Vagina (tissue), 2 donors: Measurements from ENCODE around the gene ECT2. TPM values are rescaled to one million over a fixed set of nuclear protein-coding genes. Genes with fewer than 3 reads are reported as not detected.
A peak's percentile ranks its signal among the peaks of the same experiment; 100 is the strongest.
"Not testable (repeated sequence)": the region's sequence is repeated elsewhere in the genome, so short reads cannot be mapped to it uniquely, and the experiment has no call there.

Experiments
- DNase-seq, 2 donors: peaks; one replicate each; pipeline ENCODE4 v3.0.0-alpha.2; 2017; ENCODE audit errors: extremely low spot score in 2 of 2
- H3K27ac ChIP-seq: fragments of 200-600 bp; sonication (generic); one replicate; pipeline ENCODE4 v1.5.1; 2019
- H3K27me3 ChIP-seq: fragments of 200-600 bp; sonication (generic); one replicate; pipeline ENCODE4 v1.5.1; 2019
- H3K36me3 ChIP-seq, 2 donors: fragments of 200-600 bp; sonication (generic); one replicate each; pipeline ENCODE4 v1.5.1; 2017 to 2019
- H3K4me1 ChIP-seq: fragments of 200-600 bp; sonication (generic); one replicate; pipeline ENCODE4 v1.5.1; 2019
- H3K4me3 ChIP-seq, 2 donors: fragments of 200-600 bp; sonication (generic); 1 replicate in 1 of 2; 2 replicates in 1 of 2; pipeline ENCODE4 v1.5.1; 2016 to 2019
- H3K9me3 ChIP-seq: fragments of 200-600 bp; sonication (generic); one replicate; pipeline ENCODE4 v1.5.1; 2019
- POLR2A ChIP-seq, 2 donors: fragments of 450-650 bp; IDR thresholded peaks; one replicate each; pipeline ENCODE4 v1.6.1; 2017; ENCODE audit warnings: antibody characterized with exemption in 2 of 2, mild to moderate bottlenecking in 2 of 2, moderate library complexity in 2 of 2
- POLR2AphosphoS5 ChIP-seq, 2 donors: sonication (generic); formaldehyde crosslinking; IDR thresholded peaks; one replicate each; pipeline ENCODE4 v1.9.0; 2017; ENCODE audit warnings: antibody characterized with exemption in 2 of 2, mild to moderate bottlenecking in 2 of 2, low read depth in 1 of 2; ENCODE audit not compliant: insufficient read depth in 1 of 2
- intact Hi-C: fragments of 100-400 bp; cut with DNase I; formaldehyde crosslinking; loops from one replicate; pipeline ENCODE4 v1.15.1; 2023
- total RNA-seq: library from RNA; depleted of rRNA; stranded (reverse); fragments of >200 nt; gene quantifications from one replicate; pipeline ENCODE4 v1.2.3, GENCODE V29; 2016
- TF ChIP-seq, protein P1 (sequence below), 3 experiments: fragments of 450-650 bp in 2 of 3; fragments of 200-600 bp in 1 of 3; sonication (generic) in 1 of 3; IDR thresholded peaks; one replicate each; pipeline ENCODE4 v1.5.1; 2017 to 2019; ENCODE audit warnings: antibody characterized with exemption in 3 of 3, mild to moderate bottlenecking in 2 of 3, moderate library complexity in 2 of 3

The ECT2 gene
- total RNA-seq, 1 donor from 2014 or later, result 6.4 TPM

GRCh38 chr3:172751175-172751704 is 714 bp downstream of the ECT2 start:
- DNase-seq, result no peak
- Histone ChIP-seq H3K9me3 (no peaks in the 10 kb centered on the region), H3K27ac (peak overlapping the region; percentile 68), H3K36me3 (no peaks in the 10 kb centered on the region), H3K27me3 (no peaks in the 10 kb centered on the region), H3K4me1 (peaks cover 19% of the 10 kb centered on the region), H3K4me3 (peak overlapping the region; percentile 65 to 76)
- no peak for TF ChIP-seq POLR2A (IDR thresholded peaks at IDR 0.05)
- TF ChIP-seq, protein P1, sequence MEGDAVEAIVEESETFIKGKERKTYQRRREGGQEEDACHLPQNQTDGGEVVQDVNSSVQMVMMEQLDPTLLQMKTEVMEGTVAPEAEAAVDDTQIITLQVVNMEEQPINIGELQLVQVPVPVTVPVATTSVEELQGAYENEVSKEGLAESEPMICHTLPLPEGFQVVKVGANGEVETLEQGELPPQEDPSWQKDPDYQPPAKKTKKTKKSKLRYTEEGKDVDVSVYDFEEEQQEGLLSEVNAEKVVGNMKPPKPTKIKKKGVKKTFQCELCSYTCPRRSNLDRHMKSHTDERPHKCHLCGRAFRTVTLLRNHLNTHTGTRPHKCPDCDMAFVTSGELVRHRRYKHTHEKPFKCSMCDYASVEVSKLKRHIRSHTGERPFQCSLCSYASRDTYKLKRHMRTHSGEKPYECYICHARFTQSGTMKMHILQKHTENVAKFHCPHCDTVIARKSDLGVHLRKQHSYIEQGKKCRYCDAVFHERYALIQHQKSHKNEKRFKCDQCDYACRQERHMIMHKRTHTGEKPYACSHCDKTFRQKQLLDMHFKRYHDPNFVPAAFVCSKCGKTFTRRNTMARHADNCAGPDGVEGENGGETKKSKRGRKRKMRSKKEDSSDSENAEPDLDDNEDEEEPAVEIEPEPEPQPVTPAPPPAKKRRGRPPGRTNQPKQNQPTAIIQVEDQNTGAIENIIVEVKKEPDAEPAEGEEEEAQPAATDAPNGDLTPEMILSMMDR (IDR thresholded peaks at IDR 0.05), result no peak
- intact Hi-C loops, result no loop called here

- Histone ChIP-seq H3K9me3 (no peaks in the 10 kb centered on the region), H3K36me3 (no peaks in the 10 kb centered on the region), H3K4me3 (no peak overlapping the region), H3K4me1 (peaks cover 19% of the 10 kb centered on the region), H3K27me3 (no peaks in the 10 kb centered on the region), H3K27ac (no peak overlapping the region)
- DNase-seq, result no peak
- intact Hi-C loops, result no loop called here
- TF ChIP-seq POLR2AphosphoS5 (IDR thresholded peaks at IDR 0.05; ENCODE audit: insufficient read depth in 1 of 2, low read depth in 1 of 2) (no peak), POLR2A (IDR thresholded peaks at IDR 0.05) (no peak)
- TF ChIP-seq, protein P1 (IDR thresholded peaks at IDR 0.05), result no peak
Observed at GRCh38 chr3:172752651-172753050, 2.1 kb downstream of the ECT2 start.

DNA sequence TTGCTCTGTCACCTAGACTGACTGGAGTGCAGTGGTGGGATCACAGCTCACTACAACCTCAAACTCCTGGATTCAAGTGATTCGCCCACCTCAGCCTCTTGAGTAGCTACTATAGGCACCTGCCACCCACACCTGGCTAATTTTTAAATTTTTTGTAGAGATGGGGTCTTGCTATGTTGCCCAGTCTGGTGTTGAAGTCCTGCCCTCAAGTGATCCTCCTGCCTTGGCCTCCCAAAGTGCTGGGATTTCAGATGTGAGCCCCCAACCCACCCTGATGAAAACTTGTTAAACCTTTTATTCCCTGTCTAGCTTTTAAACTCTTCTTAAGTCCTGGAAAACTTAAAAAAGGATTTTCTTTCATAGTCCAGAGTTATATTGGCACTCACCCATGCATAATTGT is 2.6 kb downstream of the ECT2 start:
- intact Hi-C loops, result no loop called here
- TF ChIP-seq POLR2A (IDR thresholded peaks at IDR 0.05) (no peak), POLR2AphosphoS5 (IDR thresholded peaks at IDR 0.05; ENCODE audit: insufficient read depth in 1 of 2, low read depth in 1 of 2) (no peak)
- TF ChIP-seq, protein P1 (IDR thresholded peaks at IDR 0.05), result no peak
- Histone ChIP-seq H3K27ac (no peak overlapping the region), H3K36me3 (no peaks in the 10 kb centered on the region), H3K9me3 (no peaks in the 10 kb centered on the region), H3K4me3 (no peak overlapping the region), H3K4me1 (peaks cover 19% of the 10 kb centered on the region), H3K27me3 (no peaks in the 10 kb centered on the region)
- DNase-seq, result no peak

DNA sequence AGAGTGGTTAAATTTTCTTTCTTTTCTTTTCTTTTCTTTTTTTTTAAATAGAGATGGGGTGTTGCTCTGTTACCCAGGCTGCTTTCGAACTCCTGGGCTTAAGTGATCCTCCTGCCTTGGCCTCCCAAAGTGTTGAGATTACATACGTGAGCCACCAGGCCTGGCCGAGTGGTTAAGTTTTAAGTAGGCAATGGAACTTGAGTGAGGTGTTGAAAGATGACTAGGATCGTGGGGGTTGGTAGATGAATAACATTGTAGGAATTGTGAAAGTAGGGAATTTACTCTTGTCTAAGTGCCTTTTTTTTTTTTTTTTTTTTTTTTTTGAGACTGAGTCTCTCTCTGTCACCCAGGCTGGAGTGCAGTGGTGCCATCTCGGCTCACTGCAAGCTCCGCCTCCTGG is 9.9 kb downstream of the ECT2 start:
- H3K27me3 ChIP-seq, DNase-seq, H3K27ac ChIP-seq, H3K4me1 ChIP-seq, H3K4me3 ChIP-seq, H3K36me3 ChIP-seq, H3K9me3 ChIP-seq, intact Hi-C loops: not testable (repeated sequence)

GRCh38 chr3:172766241-172766640 is 15.7 kb downstream of the ECT2 start:
- Histone ChIP-seq H3K27ac (no peak overlapping the region), H3K36me3 (no peaks in the 10 kb centered on the region), H3K4me1 (no peaks in the 10 kb centered on the region), H3K9me3 (no peaks in the 10 kb centered on the region), H3K27me3 (no peaks in the 10 kb centered on the region), H3K4me3 (no peak overlapping the region)
- DNase-seq, result no peak
- TF ChIP-seq POLR2AphosphoS5 (IDR thresholded peaks at IDR 0.05; ENCODE audit: insufficient read depth in 1 of 2, low read depth in 1 of 2) (no peak), POLR2A (IDR thresholded peaks at IDR 0.05) (no peak)
- TF ChIP-seq, protein P1 (IDR thresholded peaks at IDR 0.05), result no peak
- intact Hi-C loops, result no loop called here
